IMR-90 (cell line): Measurements from ENCODE around the gene SAMD11. TPM values are rescaled to one million over a fixed set of nuclear protein-coding genes. Genes with fewer than 3 reads are reported as not detected.

ENCODE experiments used
- ATAC-seq: fragments of 200-7000 bp; cut with Tn5 transposase; 2 replicates; pipeline ENCODE4 v1.9.1; 2020; ENCODE audit warnings: low read depth, mild to moderate bottlenecking, moderate library complexity
- BruUV-seq: library from RNA; stranded (reverse); fragments of 400-500 nt; replicated peaks from 2 replicates; lab custom pipeline; 2021; lab: Mats Ljungman, UMichigan
- CTCF ChIA-PET: fragments of 300-600 bp; formaldehyde crosslinking; extraction: SDS; loops from one replicate; lab custom pipeline; 2021; ENCODE audit warnings: antibody characterized with exemption; lab: Yijun Ruan, JAX
- POLR2A ChIA-PET: fragments of 300-600 bp; sonication (Branson Sonifier 250); formaldehyde crosslinking; loops from one replicate; lab custom pipeline; 2022; ENCODE audit warnings: antibody characterized with exemption; ENCODE audit not compliant: unreplicated experiment; lab: Charles Lee
- DNase-seq: peaks from one replicate; pipeline ENCODE4 v3.0.0; 2013
- H2AFZ ChIP-seq: replicated peaks from 2 replicates; pipeline ENCODE3; 2013; ENCODE audit warnings: low read length, mild to moderate bottlenecking; ENCODE audit not compliant: poor library complexity
- H2AK5ac ChIP-seq: 2 replicates; pipeline ENCODE4 v1.6.1; 2013; ENCODE audit warnings: low read depth, low read length, inconsistent platforms
- H2AK9ac ChIP-seq: replicated peaks from 2 replicates; pipeline ENCODE3; 2013; ENCODE audit warnings: mild to moderate bottlenecking, low read depth, low read length, moderate library complexity; ENCODE audit not compliant: poor library complexity
- H2BK120ac ChIP-seq: 2 replicates; pipeline ENCODE4 v1.6.1; 2013; ENCODE audit warnings: low read depth, low read length, inconsistent platforms
- H2BK15ac ChIP-seq: 3 replicates; pipeline ENCODE4 v1.6.1; 2013; ENCODE audit warnings: low read depth, low read length, inconsistent platforms
- H2BK20ac ChIP-seq: 2 replicates; pipeline ENCODE4 v1.6.1; 2013; ENCODE audit warnings: low read depth, mild to moderate bottlenecking, inconsistent platforms, low read length, moderate library complexity
- H2BK5ac ChIP-seq: 2 replicates; pipeline ENCODE4 v1.6.1; 2013; ENCODE audit warnings: mild to moderate bottlenecking, low read depth, low read length, inconsistent platforms; ENCODE audit not compliant: poor library complexity, severe bottlenecking
- H3K14ac ChIP-seq: replicated peaks from 2 replicates; pipeline ENCODE4 v1.6.1; 2013; ENCODE audit warnings: low read depth, low read length, inconsistent platforms
- H3K18ac ChIP-seq: 2 replicates; pipeline ENCODE4 v1.6.1; 2013; ENCODE audit warnings: low read depth, low read length, control low read depth
- H3K23ac ChIP-seq: 2 replicates; pipeline ENCODE4 v1.6.1; 2013; ENCODE audit warnings: low read depth, low read length, inconsistent platforms
- H3K27ac ChIP-seq: 2 replicates; pipeline ENCODE4 v1.5.1; 2013; ENCODE audit warnings: mild to moderate bottlenecking, control low read depth, low read length; ENCODE audit not compliant: insufficient read depth
- H3K27me3 ChIP-seq: 2 replicates; pipeline ENCODE4 v1.6.1; 2013; ENCODE audit warnings: low read length; ENCODE audit not compliant: control insufficient read depth, insufficient read depth
- H3K36me3 ChIP-seq: 2 replicates; pipeline ENCODE4 v1.6.1; 2013; ENCODE audit warnings: low read length, mixed read lengths; ENCODE audit not compliant: control insufficient read depth, insufficient read depth
- H3K4ac ChIP-seq: 2 replicates; pipeline ENCODE4 v1.6.1; 2013; ENCODE audit warnings: low read depth, low read length, inconsistent platforms
- H3K4me1 ChIP-seq: 2 replicates; pipeline ENCODE4 v1.6.1; 2013; ENCODE audit warnings: low read length, mixed read lengths; ENCODE audit not compliant: control insufficient read depth, insufficient read depth
- H3K4me2 ChIP-seq: 2 replicates; pipeline ENCODE4 v1.6.1; 2013; ENCODE audit warnings: low read depth, mild to moderate bottlenecking, control low read depth, low read length, moderate library complexity
- H3K4me3 ChIP-seq: 2 replicates; pipeline ENCODE4 v1.5.1; 2013; ENCODE audit warnings: low read depth, mild to moderate bottlenecking, control low read depth, low read length, moderate library complexity; ENCODE audit not compliant: insufficient read depth
- H3K56ac ChIP-seq: 2 replicates; pipeline ENCODE4 v1.6.1; 2013; ENCODE audit warnings: low read length, inconsistent platforms; ENCODE audit not compliant: insufficient read depth; ENCODE audit errors: extremely low read depth
- H3K79me1 ChIP-seq, 2 experiments: 2 replicates each; pipeline ENCODE4 v1.6.1; 2013; ENCODE audit warnings: low read length in 2 of 2, inconsistent platforms in 1 of 2, low read depth in 1 of 2
- H3K9ac ChIP-seq: 2 replicates; pipeline ENCODE4 v1.6.1; 2013; ENCODE audit warnings: low read depth, low read length, control low read depth
- H3K9me1 ChIP-seq: 2 replicates; pipeline ENCODE4 v1.6.1; 2013; ENCODE audit warnings: low read length, inconsistent platforms; ENCODE audit not compliant: insufficient read depth
- H3K9me3 ChIP-seq: 2 replicates; pipeline ENCODE4 v1.6.1; 2013; ENCODE audit warnings: low read length; ENCODE audit not compliant: control insufficient read depth, insufficient read depth
- H4K20me1 ChIP-seq: 2 replicates; pipeline ENCODE4 v1.6.1; 2013; ENCODE audit warnings: low read length, inconsistent platforms; ENCODE audit not compliant: insufficient read depth
- H4K5ac ChIP-seq: 2 replicates; pipeline ENCODE4 v1.6.1; 2013; ENCODE audit warnings: mild to moderate bottlenecking, low read depth, low read length, control low read depth
- H4K8ac ChIP-seq, 2 experiments: 2 replicates each; pipeline ENCODE4 v1.6.1; 2013; ENCODE audit warnings: low read depth in 2 of 2, low read length in 2 of 2, control low read depth in 1 of 2, inconsistent platforms in 1 of 2
- H4K91ac ChIP-seq: 2 replicates; pipeline ENCODE4 v1.6.1; 2013; ENCODE audit warnings: low read depth, low read length, inconsistent platforms; ENCODE audit not compliant: insufficient read depth
- BHLHE40 ChIP-seq: fragments of 150-350 bp; IDR thresholded peaks from 2 replicates; pipeline ENCODE4 v1.6.1; 2016; ENCODE audit warnings: mild to moderate bottlenecking, low read depth, low read length
- CEBPB ChIP-seq: IDR thresholded peaks from 2 replicates; pipeline ENCODE4 v1.6.1; 2012; ENCODE audit warnings: low read depth, low read length, improper control_type of control experiment
- CHD1 ChIP-seq: IDR thresholded peaks from 2 replicates; pipeline ENCODE4 v1.6.1; 2012; ENCODE audit warnings: low read depth, low read length, improper control_type of control experiment
- CTCF ChIP-seq: conservative IDR thresholded peaks from 2 replicates; pipeline ENCODE4 v1.5.1; 2012; ENCODE audit warnings: mild to moderate bottlenecking, low read depth, low read length, improper control_type of control experiment
- FOS ChIP-seq: fragments of 150-350 bp; IDR thresholded peaks from 2 replicates; pipeline ENCODE4 v1.6.1; 2016; ENCODE audit warnings: low read depth, low read length
- MAZ ChIP-seq: IDR thresholded peaks from 2 replicates; pipeline ENCODE4 v1.6.1; 2012; ENCODE audit warnings: low read depth, mild to moderate bottlenecking, low read length, improper control_type of control experiment, moderate library complexity, borderline replicate concordance
- MXI1 ChIP-seq: IDR thresholded peaks from 2 replicates; pipeline ENCODE4 v1.6.1; 2012; ENCODE audit warnings: low read depth, mild to moderate bottlenecking, low read length, moderate library complexity, borderline replicate concordance
- POLR2A ChIP-seq: IDR thresholded peaks from 2 replicates; pipeline ENCODE4 v1.6.1; 2012; ENCODE audit warnings: mild to moderate bottlenecking, low read depth, low read length
- WGBS, 2 experiments: methylation state at CpG; one replicate each; pipeline versions ENCODE4 v1.1.5 to v1.1.7; 2013; ENCODE audit warnings: missing lambda C conversion rate in 2 of 2; ENCODE audit not compliant: insufficient read length in 1 of 2; ENCODE audit errors: extremely low coverage in 2 of 2; 5-methylcytosine and 5-hydroxymethylcytosine counted together
- dilution Hi-C: fragments of 300-500 bp; cut with HindIII; formaldehyde crosslinking; loops from one replicate; pipeline ENCODE4 v1.14.3; 2018; ENCODE audit warnings: low sequenced_read_pairs; ENCODE audit not compliant: unreplicated experiment
- in situ Hi-C: fragments of 300-500 bp; cut with MboI; formaldehyde crosslinking; loops from 3 replicates; pipeline ENCODE4 v1.14.3; 2019; ENCODE audit warnings: low sequenced_read_pairs, inconsistent platforms, mixed read lengths
- intact Hi-C: fragments of 100-400 bp; cut with micrococcal nuclease; formaldehyde crosslinking; loops from 2 replicates; pipeline ENCODE4 v1.10.0; 2022
- polyA plus RNA-seq, 3 experiments: library from polyadenylated mRNA; depleted of rRNA; stranded (reverse); fragments of >200 nt; gene quantifications; 2 replicates each; pipeline ENCODE4 v1.2.3, GENCODE V29; 2012; ENCODE audit warnings: low replicate concordance in 1 of 3
- total RNA-seq: library from RNA; depleted of rRNA; stranded (reverse); fragments of >200 nt; gene quantifications from 2 replicates; pipeline ENCODE4 v1.2.3, GENCODE V29; 2012

SAMD11 gene
- total and polyA plus RNA-seq, 2 of the 4 experiments (the other 2 are of a cell fraction): 5.9 to 22.9 TPM

GRCh38 chr1:952603-953002 lies 28.9 kb downstream of the SAMD11 start:
- intact Hi-C loops: no loop called here
- Histone ChIP-seq H4K20me1 (peaks cover 22% of the 10 kb centered on the region), H3K9ac (no peak overlapping the region)

More at GRCh38 chr1:952603-953002, 28.9 kb downstream of the SAMD11 start:
- peaks cover 13 to 42% of the 10 kb centered on the region in 2 experiments for H3K79me1 ChIP-seq
- no peak overlapping the region for H3K14ac ChIP-seq
- H2BK5ac ChIP-seq: no peak overlapping the region
- ATAC-seq (no peak), DNase-seq (no peak)
- H2BK20ac ChIP-seq: no peak overlapping the region
- no peak overlapping the region for H2AK9ac ChIP-seq
- H3K4ac ChIP-seq: no peak overlapping the region
- no peak overlapping the region for H4K91ac ChIP-seq
- no peak overlapping the region for H3K4me2 ChIP-seq
- CTCF ChIA-PET: no interaction called here
- H2BK120ac ChIP-seq: no peak overlapping the region
- no peak for TF ChIP-seq POLR2A
- TF ChIP-seq FOS: no peak
- TF ChIP-seq MAZ: no peak
- TF ChIP-seq CTCF: no peak
- TF ChIP-seq BHLHE40: no peak
- no peak for TF ChIP-seq MXI1
- no peak for TF ChIP-seq CHD1
- TF ChIP-seq CEBPB: no peak
- H4K8ac ChIP-seq: no peak overlapping the region
- H3K9me3 ChIP-seq: no peaks in the 10 kb centered on the region
- 100% methylated on average over 1 of the region's 7 CpGs; no CpG with 5 or more reads in 1 of the 2 experiments for WGBS, 2 experiments
- no peak overlapping the region for H3K18ac ChIP-seq
- dilution Hi-C loops: no loop called here
- no peak overlapping the region for H2AFZ ChIP-seq
- no peak overlapping the region for H3K27ac ChIP-seq
- H3K36me3 ChIP-seq: peaks cover 81% of the 10 kb centered on the region
- peaks cover under 1% of the 10 kb centered on the region; the same call in 1 of the 2 replicates for H3K4me1 ChIP-seq
- POLR2A ChIA-PET: interaction anchor here (0.6 kb wide), 1 partner anchor 13 kb away, joined by 3 read pairs; no protein-coding TSS in a partner anchor
- H3K56ac ChIP-seq: no peak overlapping the region
- H3K9me1 ChIP-seq: peaks cover 9% of the 10 kb centered on the region
- H3K23ac ChIP-seq: no peak overlapping the region
- BruUV-seq: no TSS peak
- no peaks in the 10 kb centered on the region for H3K27me3 ChIP-seq
- H3K4me3 ChIP-seq: no peak overlapping the region
- no peak overlapping the region for H2AK5ac ChIP-seq
- in situ Hi-C loops: no loop called here
- no peak overlapping the region for H2BK15ac ChIP-seq
- no peak overlapping the region for H4K5ac ChIP-seq
